Endodermal cell (in vitro differentiated cells): ENCODE measurements around the gene ALPK1. TPM values are rescaled to one million over a fixed set of nuclear protein-coding genes. Genes with fewer than 3 reads are reported as not detected.

ENCODE experiments used
- DNase-seq: peaks from one replicate; pipeline ENCODE4 v3.0.0-alpha.2; 2017
- H3K27ac ChIP-seq: 2 replicates; pipeline ENCODE4 v1.5.1; 2013; ENCODE audit warnings: mild to moderate bottlenecking, low read depth, low read length, moderate library complexity
- H3K27me3 ChIP-seq: 2 replicates; pipeline ENCODE4 v1.6.1; 2013; ENCODE audit warnings: mild to moderate bottlenecking, low read length, moderate library complexity; ENCODE audit not compliant: insufficient read depth, control insufficient read depth, poor library complexity, severe bottlenecking
- H3K36me3 ChIP-seq: 2 replicates; pipeline ENCODE4 v1.7.0; 2013; ENCODE audit warnings: mild to moderate bottlenecking, low read length, moderate library complexity; ENCODE audit not compliant: control insufficient read depth, insufficient read depth
- H3K4me1 ChIP-seq: one replicate; pipeline ENCODE4 v1.7.0; 2013; ENCODE audit warnings: low read length; ENCODE audit not compliant: control insufficient read depth, insufficient read depth
- H3K4me3 ChIP-seq: 2 replicates; pipeline ENCODE4 v1.5.1; 2013; ENCODE audit warnings: mild to moderate bottlenecking, low read length, moderate library complexity
- H3K9ac ChIP-seq: 2 replicates; pipeline ENCODE4 v1.6.1; 2013; ENCODE audit warnings: mild to moderate bottlenecking, low read length, moderate library complexity; ENCODE audit not compliant: poor library complexity, severe bottlenecking; ENCODE audit errors: extremely low read depth
- H3K9me3 ChIP-seq: 2 replicates; pipeline ENCODE4 v1.6.1; 2013; ENCODE audit warnings: mild to moderate bottlenecking, low read length, moderate library complexity; ENCODE audit not compliant: control insufficient read depth
- H3K27ac Mint-ChIP-seq: 2 replicates; pipeline ENCODE4 v1.8.0; 2020; ENCODE audit warnings: mixed read lengths
- H3K27me3 Mint-ChIP-seq: 2 replicates; pipeline ENCODE4 v1.8.0; 2021; ENCODE audit warnings: mild to moderate bottlenecking, mixed read lengths; ENCODE audit not compliant: insufficient read depth
- H3K36me3 Mint-ChIP-seq: 2 replicates; pipeline ENCODE4 v1.8.0; 2020; ENCODE audit warnings: low read depth, mixed read lengths
- H3K4me1 Mint-ChIP-seq: 2 replicates; pipeline ENCODE4 v1.8.0; 2020; ENCODE audit warnings: mixed read lengths
- H3K4me3 Mint-ChIP-seq: 2 replicates; pipeline ENCODE4 v1.8.0; 2020; ENCODE audit warnings: mild to moderate bottlenecking, moderate library complexity, mixed read lengths
- H3K9me3 Mint-ChIP-seq: 2 replicates; pipeline ENCODE4 v1.8.0; 2020; ENCODE audit warnings: mild to moderate bottlenecking, mixed read lengths
- WGBS, 2 experiments: methylation state at CpG; one replicate each; pipeline versions ENCODE4 v1.1.5 to v1.1.7; 2013; ENCODE audit warnings: missing lambda C conversion rate in 2 of 2, mixed read lengths in 1 of 2; ENCODE audit not compliant: insufficient coverage in 1 of 2, insufficient read length in 1 of 2; 5-methylcytosine and 5-hydroxymethylcytosine counted together
- total RNA-seq, 2 donors: library from RNA; stranded (reverse); fragmentation: NEBNext Ultra II Directional in 1 of 2; extraction: Animal tissue kit (Norgen Biotek cat#: 25700) in 1 of 2; gene quantifications; 2 replicates in 1 of 2; 3 replicates in 1 of 2; pipeline ENCODE4 v1.2.1, GENCODE V29; 2021
- TF ChIP-seq, protein P1 (sequence below): fragments of 200-600 bp; sonication (generic); conservative IDR thresholded peaks from 2 replicates; pipeline ENCODE4 v1.5.0; 2021; ENCODE audit warnings: antibody characterized with exemption, mild to moderate bottlenecking

ALPK1 gene
- total RNA-seq, 2 donors from 2014 or later = 0.24 to 0.44 TPM

DNA sequence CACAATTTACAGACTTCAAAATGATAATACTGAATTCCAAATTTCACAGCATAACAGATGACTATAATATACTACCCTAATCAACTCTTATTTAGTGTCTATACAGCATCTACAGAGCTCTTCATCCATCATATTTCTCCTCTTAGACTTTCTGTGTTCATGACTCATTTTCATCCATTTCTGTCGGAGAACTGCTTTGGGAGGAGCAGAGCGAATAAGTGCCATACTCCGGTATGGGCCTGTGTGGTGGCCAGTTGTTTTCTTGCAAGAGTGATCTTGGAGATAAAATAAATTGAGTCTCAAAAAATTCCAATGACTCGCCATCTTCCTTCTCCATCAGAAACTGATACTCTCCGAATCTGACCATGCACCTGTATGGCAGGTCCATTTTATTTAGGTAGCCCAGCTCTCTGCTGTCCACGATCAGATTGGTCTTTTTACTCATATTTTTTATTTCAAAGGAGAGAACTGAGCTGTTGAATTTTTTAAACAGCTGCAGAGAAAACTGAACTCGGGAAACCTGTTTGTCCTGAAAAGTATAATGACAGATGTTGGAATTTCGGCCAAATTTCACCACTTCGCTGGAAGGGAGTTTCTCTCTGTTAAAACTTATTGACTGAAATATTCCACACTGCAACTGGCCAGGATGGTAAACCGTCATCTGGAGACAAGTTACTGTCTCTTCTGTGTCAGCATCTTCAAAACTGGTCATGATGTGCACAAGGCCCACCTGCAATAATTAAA is 19.3 kb upstream of the ALPK1 start:
- 92 to 94% methylated on average over 4 to 10 of the region's 10 CpGs for WGBS, 2 experiments

DNA sequence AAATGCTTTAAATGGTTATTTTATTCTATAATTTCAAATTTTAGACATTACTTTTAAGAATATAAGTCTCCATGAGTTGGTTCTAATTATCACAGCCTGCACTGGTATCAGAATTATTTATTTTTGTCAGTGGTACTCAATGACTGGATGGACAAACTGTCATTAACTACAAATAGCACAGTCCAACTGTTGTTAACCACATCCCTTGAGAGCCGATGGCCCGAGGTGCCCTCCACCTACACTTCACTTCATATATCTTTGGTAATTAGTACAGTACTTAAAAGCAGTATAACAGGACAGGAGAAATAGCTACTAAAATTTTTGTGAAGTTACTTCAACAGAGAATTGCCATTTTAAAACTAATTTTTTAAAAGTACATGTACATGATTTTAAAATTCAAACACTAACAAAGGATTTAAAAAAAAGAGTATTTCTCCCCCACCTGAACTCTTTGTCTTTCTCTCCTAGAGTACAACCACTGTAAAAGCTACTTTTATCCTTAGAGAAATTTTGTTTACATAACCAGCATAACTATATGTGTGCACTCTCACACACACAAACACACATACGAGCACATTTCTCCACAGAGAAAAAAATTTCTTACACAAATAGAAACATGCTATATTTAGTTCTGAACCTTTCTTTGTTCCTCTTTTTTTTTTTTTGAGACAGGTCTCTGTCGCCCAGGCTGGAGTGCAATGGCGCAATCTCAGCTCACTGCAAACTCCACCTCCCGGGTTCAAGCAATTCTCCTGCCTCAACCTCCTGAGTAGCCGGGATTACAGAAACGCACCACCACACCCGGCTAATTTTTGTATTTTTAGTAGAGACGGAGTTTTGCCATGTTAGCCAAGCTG is 17.9 kb upstream of the ALPK1 start:
- Histone ChIP-seq H3K9ac (no peak overlapping the region), H3K27me3 (peaks cover under 1% of the 10 kb centered on the region), H3K27ac (no peak overlapping the region), H3K9me3 (no peaks in the 10 kb centered on the region), H3K36me3 (no peaks in the 10 kb centered on the region), H3K4me3 (no peak overlapping the region), H3K4me1 (no peaks in the 10 kb centered on the region)
- H3K27ac Mint-ChIP-seq = no peak overlapping the region
- 87 to 95% methylated on average over 4 to 10 of the region's 10 CpGs for WGBS, 2 experiments
- TF ChIP-seq, protein P1, sequence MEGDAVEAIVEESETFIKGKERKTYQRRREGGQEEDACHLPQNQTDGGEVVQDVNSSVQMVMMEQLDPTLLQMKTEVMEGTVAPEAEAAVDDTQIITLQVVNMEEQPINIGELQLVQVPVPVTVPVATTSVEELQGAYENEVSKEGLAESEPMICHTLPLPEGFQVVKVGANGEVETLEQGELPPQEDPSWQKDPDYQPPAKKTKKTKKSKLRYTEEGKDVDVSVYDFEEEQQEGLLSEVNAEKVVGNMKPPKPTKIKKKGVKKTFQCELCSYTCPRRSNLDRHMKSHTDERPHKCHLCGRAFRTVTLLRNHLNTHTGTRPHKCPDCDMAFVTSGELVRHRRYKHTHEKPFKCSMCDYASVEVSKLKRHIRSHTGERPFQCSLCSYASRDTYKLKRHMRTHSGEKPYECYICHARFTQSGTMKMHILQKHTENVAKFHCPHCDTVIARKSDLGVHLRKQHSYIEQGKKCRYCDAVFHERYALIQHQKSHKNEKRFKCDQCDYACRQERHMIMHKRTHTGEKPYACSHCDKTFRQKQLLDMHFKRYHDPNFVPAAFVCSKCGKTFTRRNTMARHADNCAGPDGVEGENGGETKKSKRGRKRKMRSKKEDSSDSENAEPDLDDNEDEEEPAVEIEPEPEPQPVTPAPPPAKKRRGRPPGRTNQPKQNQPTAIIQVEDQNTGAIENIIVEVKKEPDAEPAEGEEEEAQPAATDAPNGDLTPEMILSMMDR = no peak
- H3K9me3 Mint-ChIP-seq = peaks cover 4% of the 10 kb centered on the region
- DNase-seq = no peak
- H3K4me1 Mint-ChIP-seq = peaks cover 3% of the 10 kb centered on the region
- peaks cover 4% of the 10 kb centered on the region for H3K27me3 Mint-ChIP-seq
- H3K4me3 Mint-ChIP-seq = no peak overlapping the region
- H3K36me3 Mint-ChIP-seq = peaks cover 7% of the 10 kb centered on the region

More for the DNA sequence above, 19.3 kb upstream of the ALPK1 start:
- Histone ChIP-seq H3K36me3 (no peaks in the 10 kb centered on the region), H3K9me3 (peaks cover under 1% of the 10 kb centered on the region), H3K27me3 (no peaks in the 10 kb centered on the region), H3K4me3 (no peak overlapping the region), H3K4me1 (no peaks in the 10 kb centered on the region), H3K9ac (no peak overlapping the region), H3K27ac (no peak overlapping the region)
- H3K27ac Mint-ChIP-seq = no peak overlapping the region
- TF ChIP-seq, protein P1 = no peak
- DNase-seq = no peak
- H3K4me1 Mint-ChIP-seq = no peaks in the 10 kb centered on the region
- no peaks in the 10 kb centered on the region for H3K27me3 Mint-ChIP-seq
- peaks cover 7% of the 10 kb centered on the region for H3K36me3 Mint-ChIP-seq
- H3K9me3 Mint-ChIP-seq = peaks cover 4% of the 10 kb centered on the region
- H3K4me3 Mint-ChIP-seq = no peak overlapping the region

GRCh38 chr4:112279882-112280315 is 17.3 kb upstream of the ALPK1 start:
- 95 to 100% methylated on average over 1 to 7 of the region's 7 CpGs for WGBS, 2 experiments
- H3K9me3 ChIP-seq = no peaks in the 10 kb centered on the region
- H3K27me3 Mint-ChIP-seq = peaks cover 9% of the 10 kb centered on the region
- H3K4me3 Mint-ChIP-seq = no peak overlapping the region
- no peak for DNase-seq
- H3K27ac ChIP-seq = no peak overlapping the region
- no peak overlapping the region for H3K27ac Mint-ChIP-seq
- H3K9me3 Mint-ChIP-seq = peaks cover 4% of the 10 kb centered on the region
- H3K36me3 Mint-ChIP-seq = peaks cover 7% of the 10 kb centered on the region
- peaks cover 7% of the 10 kb centered on the region for H3K4me1 Mint-ChIP-seq
- no peak overlapping the region for H3K4me3 ChIP-seq
- TF ChIP-seq, protein P1 = no peak
- peaks cover 7% of the 10 kb centered on the region for H3K27me3 ChIP-seq
- H3K4me1 ChIP-seq = no peaks in the 10 kb centered on the region
- no peak overlapping the region for H3K9ac ChIP-seq
- no peaks in the 10 kb centered on the region for H3K36me3 ChIP-seq
